GM12891 (cell line): Measurements from ENCODE around the gene JOSD1.

Experiments used
- PAX5 ChIP-seq: IDR thresholded peaks from 2 replicates; pipeline ENCODE4 v1.6.1; 2011; ENCODE audit warnings: low read length, moderate library complexity, mild to moderate bottlenecking; ENCODE audit not compliant: insufficient read depth, severe bottlenecking
- POLR2A ChIP-seq: IDR thresholded peaks from 2 replicates; pipeline ENCODE4 v1.6.1; 2011; ENCODE audit warnings: low read depth, low read length, control low read depth
- POLR2AphosphoS5 ChIP-seq: IDR thresholded peaks from 2 replicates; pipeline ENCODE4 v1.6.1; 2011; ENCODE audit warnings: low read depth, low read length, control low read depth
- TAF1 ChIP-seq: IDR thresholded peaks from 2 replicates; pipeline ENCODE4 v1.6.1; 2011; ENCODE audit warnings: low read depth, low read length, control low read depth

DNA sequence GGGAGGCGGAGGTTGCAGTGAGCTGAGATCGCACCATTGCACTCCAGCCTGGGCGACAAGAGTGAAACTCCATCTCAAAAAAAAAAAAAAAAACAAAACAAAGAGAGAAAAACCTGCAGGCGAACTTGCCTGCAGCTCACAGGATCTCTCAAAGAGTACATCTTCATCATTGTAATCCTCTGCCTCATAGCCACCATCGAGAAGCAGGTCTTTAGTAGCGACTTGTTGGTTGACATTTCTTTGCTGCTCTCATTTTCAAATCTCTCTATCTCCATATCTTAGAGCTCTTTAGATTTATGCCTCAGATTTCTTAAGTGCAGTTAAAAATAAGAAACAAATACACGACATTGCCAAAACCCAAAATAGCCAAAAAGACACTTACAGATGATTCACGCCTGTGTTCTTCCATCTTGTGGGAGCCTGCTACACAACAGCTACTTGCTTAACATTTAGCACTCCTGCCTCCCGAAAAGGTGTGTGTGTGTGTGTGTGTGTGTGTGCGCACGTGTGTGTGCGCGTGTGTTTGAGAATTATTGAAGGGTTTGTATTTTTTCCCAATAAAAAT is 59.2 kb downstream of the JOSD1 start:
- TF ChIP-seq POLR2A: no peak
- TF ChIP-seq TAF1: no peak
- no peak for TF ChIP-seq POLR2AphosphoS5
- TF ChIP-seq PAX5: no peak
